HepG2 (cell line): ENCODE measurements around the gene ANKRD2. TPM values are rescaled to one million over a fixed set of nuclear protein-coding genes. Genes with fewer than 3 reads are reported as not detected.

Source experiments
- ATAC-seq: fragments of 200-7000 bp; cut with Tn5 transposase; 3 replicates; pipeline ENCODE4 v1.9.1; 2020; ENCODE audit warnings: mild to moderate bottlenecking, moderate library complexity
- BruUV-seq: library from RNA; stranded (reverse); fragments of 400-500 nt; replicated peaks from 2 replicates; lab custom pipeline; 2021; lab: Mats Ljungman, UMichigan
- CTCF ChIA-PET: fragments of 300-600 bp; formaldehyde crosslinking; extraction: SDS; loops from one replicate; lab custom pipeline; 2021; ENCODE audit warnings: low total read pairs, inconsistent platforms, low intra/inter-chr PET ratio; lab: Yijun Ruan, JAX
- POLR2A ChIA-PET: fragments of 350-600 bp; sonication (Branson Sonifier 250); formaldehyde crosslinking; loops from one replicate; lab custom pipeline; 2020; ENCODE audit warnings: antibody characterized with exemption, inconsistent platforms; lab: Yijun Ruan, JAX
- DNase-seq: peaks from one replicate; pipeline ENCODE4 v3.0.0-alpha.2; 2015; ENCODE audit warnings: low spot score
- FAIRE-seq: peaks from 3 replicates; lab custom pipeline; 2011; peaks lifted over from hg19 to GRCh38; lab: Jason Lieb, UNC
- H2AFZ ChIP-seq: one replicate; pipeline ENCODE4 v1.6.1; 2011; ENCODE audit warnings: low read length, inconsistent platforms
- H3K27ac ChIP-seq: fragments of 300-600 bp; 3 replicates; pipeline ENCODE4 v1.8.0; 2011; ENCODE audit warnings: mixed run types, mild to moderate bottlenecking, mixed read lengths, low read length, inconsistent platforms; ENCODE audit not compliant: insufficient read depth; ENCODE audit errors: extremely low read length
- H3K27me3 ChIP-seq, 2 experiments: fragments of 200-600 bp in 1 of 2; 2 replicates in 1 of 2; 3 replicates in 1 of 2; pipeline versions ENCODE4 v1.6.0 to v1.8.0; 2011; ENCODE audit warnings: low read length in 2 of 2, mild to moderate bottlenecking in 2 of 2, moderate library complexity in 2 of 2, inconsistent platforms in 1 of 2; ENCODE audit not compliant: insufficient read depth in 2 of 2, control insufficient read depth in 1 of 2
- H3K36me3 ChIP-seq, 2 experiments: fragments of 200-600 bp in 1 of 2; replicated peaks in 1 of 2; 2 replicates in 1 of 2; 3 replicates in 1 of 2; pipeline versions ENCODE4 v1.5.1 to v1.8.0; 2011; ENCODE audit warnings: low read length in 2 of 2, inconsistent platforms in 1 of 2; ENCODE audit not compliant: insufficient read depth in 2 of 2, control insufficient read depth in 1 of 2
- H3K4me1 ChIP-seq: 2 replicates; pipeline ENCODE4 v1.5.1; 2012; ENCODE audit warnings: low read length, inconsistent platforms; ENCODE audit not compliant: insufficient read depth
- H3K4me2 ChIP-seq: 2 replicates; pipeline ENCODE4 v1.6.0; 2011; ENCODE audit warnings: low read depth, low read length, inconsistent platforms
- H3K4me3 ChIP-seq, 3 experiments: fragments of 200-600 bp in 1 of 3; sonication (generic), shearing (Covaris generic) in 1 of 3; replicated peaks in 1 of 3; 2 replicates each; pipeline ENCODE4 v1.5.1; 2011 to 2016; ENCODE audit warnings: low read length in 3 of 3, inconsistent platforms in 2 of 3, low read depth in 2 of 3, mild to moderate bottlenecking in 2 of 3, control low read depth in 1 of 3, mixed read lengths in 1 of 3; ENCODE audit not compliant: insufficient read depth in 1 of 3
- H3K79me2 ChIP-seq: one replicate; pipeline ENCODE4 v1.6.1; 2011; ENCODE audit warnings: low read length, inconsistent platforms; ENCODE audit not compliant: insufficient read depth
- H3K9ac ChIP-seq: 2 replicates; pipeline ENCODE4 v1.6.0; 2011; ENCODE audit warnings: mild to moderate bottlenecking, low read depth, low read length, inconsistent platforms; ENCODE audit not compliant: insufficient read depth
- H3K9me3 ChIP-seq: 2 replicates; pipeline ENCODE4 v1.5.1; 2012; ENCODE audit warnings: mild to moderate bottlenecking, low read length
- H4K20me1 ChIP-seq: 2 replicates; pipeline ENCODE4 v1.6.0; 2011; ENCODE audit warnings: inconsistent platforms, mild to moderate bottlenecking, low read length, moderate library complexity; ENCODE audit not compliant: insufficient read depth
- AGO2 ChIP-seq: fragments of 200-400 bp; formaldehyde crosslinking; optimal IDR thresholded peaks from 2 replicates; pipeline ENCODE3; 2017; ENCODE audit warnings: mild to moderate bottlenecking, low read depth, low read length, moderate library complexity
- ARID2 ChIP-seq: sonication (generic); formaldehyde crosslinking; IDR thresholded peaks from 2 replicates; pipeline ENCODE4 v1.8.1; 2022; ENCODE audit warnings: mild to moderate bottlenecking, missing genetic modification reagents, borderline replicate concordance
- CHD2 ChIP-seq: IDR thresholded peaks from 2 replicates; pipeline ENCODE4 v1.6.1; 2011; ENCODE audit warnings: low read depth, low read length, improper control_type of control experiment
- DZIP1 ChIP-seq: sonication (generic); formaldehyde crosslinking; IDR thresholded peaks from 2 replicates; pipeline ENCODE4 v1.5.0; 2020; ENCODE audit warnings: mild to moderate bottlenecking, missing genetic modification reagents
- HDAC2 ChIP-seq: sonication (generic); formaldehyde crosslinking; IDR thresholded peaks from 2 replicates; pipeline ENCODE4 v1.4.0; 2020; ENCODE audit warnings: missing genetic modification reagents
- JUN ChIP-seq: sonication (generic); formaldehyde crosslinking; IDR thresholded peaks from 2 replicates; pipeline ENCODE4 v1.4.0; 2020; ENCODE audit warnings: mild to moderate bottlenecking, missing genetic modification reagents
- JUND ChIP-seq: sonication (generic); formaldehyde crosslinking; IDR thresholded peaks from 2 replicates; pipeline ENCODE4 v1.8.0; 2022; ENCODE audit warnings: mild to moderate bottlenecking, missing genetic modification reagents
- KDM5A ChIP-seq: fragments of 200-600 bp; sonication (generic); IDR thresholded peaks from 2 replicates; pipeline ENCODE4 v1.7.0; 2018; ENCODE audit warnings: antibody characterized with exemption, mild to moderate bottlenecking, low read length, borderline replicate concordance
- NCOA2 ChIP-seq: sonication (generic); formaldehyde crosslinking; IDR thresholded peaks from 2 replicates; pipeline ENCODE4 v1.8.0; 2022; ENCODE audit warnings: inconsistent platforms
- SALL1 ChIP-seq: sonication (generic); formaldehyde crosslinking; IDR thresholded peaks from 2 replicates; pipeline ENCODE4 v1.8.0; 2022; ENCODE audit warnings: mild to moderate bottlenecking, missing genetic modification reagents
- SKI ChIP-seq: fragments of 450-650 bp; IDR thresholded peaks from one replicate; pipeline ENCODE4 v1.6.1; 2018; ENCODE audit warnings: mild to moderate bottlenecking; ENCODE audit not compliant: partially characterized antibody
- SMAD9 ChIP-seq: sonication (generic); formaldehyde crosslinking; IDR thresholded peaks from 2 replicates; pipeline ENCODE4 v1.5.1; 2020; ENCODE audit warnings: mild to moderate bottlenecking, missing genetic modification reagents
- ZFAT ChIP-seq: sonication (generic); formaldehyde crosslinking; conservative IDR thresholded peaks from 2 replicates; pipeline ENCODE4 v1.8.1; 2023; ENCODE audit warnings: missing genetic modification reagents, inconsistent platforms
- ZNF746 ChIP-seq: sonication (generic); formaldehyde crosslinking; IDR thresholded peaks from 2 replicates; pipeline ENCODE4 v1.8.0; 2022; ENCODE audit warnings: mild to moderate bottlenecking, missing genetic modification reagents
- ZNF782 ChIP-seq: sonication (generic); formaldehyde crosslinking; IDR thresholded peaks from 2 replicates; pipeline ENCODE4 v1.4.0; 2020; ENCODE audit warnings: missing genetic modification reagents, mild to moderate bottlenecking, borderline replicate concordance
- WGBS: methylation state at CpG from one replicate; pipeline ENCODE4 v1.1.6; 2017; ENCODE audit warnings: low lambda C conversion rate; 5-methylcytosine and 5-hydroxymethylcytosine counted together
- in situ Hi-C: cut with HindIII; loops from 2 replicates; pipeline ENCODE4 v1.10.0; 2017; ENCODE audit warnings: low pct_unique_long_range_greater_than_20kb; ENCODE audit not compliant: extremely low pct_ligation_motif_present
- intact Hi-C: fragments of 100-400 bp; cut with micrococcal nuclease; formaldehyde crosslinking; loops from one replicate; pipeline ENCODE4 v1.10.0; 2022; ENCODE audit not compliant: unreplicated experiment
- polyA plus RNA-seq, 8 experiments: library from polyadenylated mRNA; depleted of rRNA in 3 of 8; stranded (reverse) in 7 of 8; unstranded in 1 of 8; fragments of >200 nt; fragmentation: Illumina TruSeq in 4 of 8; extraction: Trizol in 4 of 8; gene quantifications; 2 replicates each; pipeline versions ENCODE4 v1.2.1 to v1.2.3, GENCODE V29; 2011 to 2016; ENCODE audit warnings: low read depth in 4 of 8, missing spikeins in 1 of 8, mixed read lengths in 1 of 8; ENCODE audit not compliant: insufficient read depth in 1 of 8
- total RNA-seq, 5 experiments: library from RNA; depleted of rRNA; stranded (reverse); fragments of >200 nt; fragmentation: Illumina TruSeq; extraction: Trizol; gene quantifications; 2 replicates each; pipeline ENCODE4 v1.2.3, GENCODE V29; 2016; ENCODE audit warnings: low read depth in 1 of 5

ANKRD2 gene
- total and polyA plus RNA-seq, 2 of the 13 experiments (the other 11 are each of a cell fraction or from before 2014, with no cell fraction given) = not detected

- ATAC-seq = no peak
- CTCF ChIA-PET = no interaction called here
- Histone ChIP-seq H3K27me3 (no peaks in the 10 kb centered on the region), H3K79me2 (no peaks in the 10 kb centered on the region), H2AFZ (no peak overlapping the region), H4K20me1 (no peaks in the 10 kb centered on the region), H3K4me3 (no peak overlapping the region), H3K27ac (no peak overlapping the region), H3K4me1 (peaks cover 38% of the 10 kb centered on the region), H3K4me2 (no peak overlapping the region), H3K9me3 (no peaks in the 10 kb centered on the region), H3K36me3 (no peaks in the 10 kb centered on the region), H3K9ac (no peak overlapping the region)
- FAIRE-seq = no peak
- no peak for TF ChIP-seq ZFAT (CRISPR knock-in tag)
- no peak for TF ChIP-seq DZIP1 (CRISPR knock-in tag)
- TF ChIP-seq JUND = no peak
- TF ChIP-seq ARID2 (CRISPR knock-in tag) = no peak
- no TSS peak for BruUV-seq
- WGBS = 60% methylated on average over 3 of the region's 3 CpGs
- no peak for DNase-seq
- intact Hi-C loops (no loop called here), in situ Hi-C loops (no loop called here)
- POLR2A ChIA-PET = interaction anchor here (1.0 kb wide), 1 partner anchor 59 kb away, joined by 3 read pairs; the partner anchor contains the start of gene AVPI1
Observed at GRCh38 chr10:97628228-97628627, 55.6 kb downstream of the ANKRD2 start.

DNA sequence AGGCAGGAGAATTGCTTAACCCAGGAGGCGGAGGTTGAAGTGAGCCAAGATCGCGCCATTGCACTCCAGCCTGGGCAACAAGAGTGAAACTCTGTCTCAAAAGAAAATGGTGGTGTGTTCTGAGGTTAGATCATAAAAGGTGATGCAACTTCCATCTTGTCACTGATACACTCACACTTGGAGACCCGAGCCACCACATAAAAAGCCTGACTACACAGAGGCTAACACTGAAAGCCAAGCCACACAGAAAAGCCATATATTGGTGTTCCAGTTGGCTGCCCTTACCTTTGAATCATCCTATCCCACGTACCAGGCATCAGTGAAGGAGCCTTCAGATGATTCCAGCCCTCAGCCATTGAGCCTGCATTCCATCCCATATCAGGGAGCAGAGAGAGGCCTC lies 56.7 kb downstream of the ANKRD2 start:
- Histone ChIP-seq H3K79me2 (no peaks in the 10 kb centered on the region), H3K9me3 (no peaks in the 10 kb centered on the region), H3K4me1 (peaks cover 36% of the 10 kb centered on the region), H3K4me3 (no peak overlapping the region), H3K36me3 (no peaks in the 10 kb centered on the region), H3K4me2 (no peak overlapping the region), H4K20me1 (no peaks in the 10 kb centered on the region), H2AFZ (no peak overlapping the region), H3K27ac (no peak overlapping the region), H3K27me3 (no peaks in the 10 kb centered on the region), H3K9ac (no peak overlapping the region)
- DNase-seq (no peak), FAIRE-seq (no peak), ATAC-seq (no peak)
- in situ Hi-C loops (no loop called here), intact Hi-C loops (no loop called here)
- no TSS peak for BruUV-seq
- ChIA-PET POLR2A (no interaction called here), CTCF (no interaction called here)
- WGBS = 94% methylated on average over 5 of the region's 5 CpGs
- TF ChIP-seq SMAD9 (CRISPR knock-in tag) (no peak), ZNF746 (no peak), SKI (no peak), SALL1 (CRISPR knock-in tag) (no peak), NCOA2 (no peak), KDM5A (no peak), JUN (no peak), CHD2 (no peak), AGO2 (no peak), ZNF782 (no peak), HDAC2 (no peak)
